HG03196 (cell line): Measurements from ENCODE around the gene GSDME.

Source experiments
- ATAC-seq: cut with Tn5 transposase; IDR thresholded peaks from one replicate; pipeline ENCODE4 v1.9.1; 2021; ENCODE audit not compliant: unreplicated experiment

Gene GSDME

GRCh38 chr7:24723178-24723530 lies 34.1 kb downstream of the GSDME start:
- ATAC-seq, result no peak

DNA sequence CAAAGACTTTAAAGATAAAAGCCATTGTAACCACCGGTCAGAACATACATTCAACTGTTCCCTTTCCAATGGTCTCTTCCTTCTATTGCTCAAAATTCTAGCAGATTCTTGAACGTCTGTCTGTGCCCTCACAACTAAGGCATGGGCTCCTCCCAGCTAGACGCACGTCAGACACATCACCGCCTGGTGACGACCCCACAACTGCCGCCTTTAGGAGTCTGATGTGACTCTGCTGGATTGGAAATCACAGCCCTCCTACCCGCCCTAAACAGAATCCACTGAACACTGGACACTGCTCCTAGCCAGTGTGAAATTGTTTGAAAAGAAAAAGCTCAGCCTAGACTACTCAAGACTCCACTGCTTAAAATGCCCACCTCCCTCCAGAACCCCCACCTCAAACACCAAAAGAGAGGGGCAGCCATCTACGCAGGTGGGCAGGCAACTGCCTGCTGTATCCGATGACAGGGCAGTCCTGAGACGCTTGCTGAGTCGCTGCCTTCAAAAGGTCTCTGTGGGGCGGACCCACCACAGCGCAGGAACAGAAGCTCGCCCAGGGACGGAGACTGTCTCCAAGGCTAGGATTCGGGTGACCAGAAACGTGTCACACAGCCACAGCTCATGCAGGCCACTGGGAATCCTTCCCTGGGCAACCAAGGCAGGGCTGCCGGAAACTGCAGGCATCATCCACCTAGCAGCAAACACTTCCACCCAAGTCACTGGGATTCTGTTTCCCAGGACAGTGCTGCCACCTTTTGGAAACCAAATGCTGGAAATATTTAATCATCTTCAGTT lies 34.7 kb downstream of the GSDME start:
- ATAC-seq, result no peak

- no peak for ATAC-seq
These were observed 35.7 kb downstream of the GSDME start for GRCh38 chr7:24721481-24722001.

DNA sequence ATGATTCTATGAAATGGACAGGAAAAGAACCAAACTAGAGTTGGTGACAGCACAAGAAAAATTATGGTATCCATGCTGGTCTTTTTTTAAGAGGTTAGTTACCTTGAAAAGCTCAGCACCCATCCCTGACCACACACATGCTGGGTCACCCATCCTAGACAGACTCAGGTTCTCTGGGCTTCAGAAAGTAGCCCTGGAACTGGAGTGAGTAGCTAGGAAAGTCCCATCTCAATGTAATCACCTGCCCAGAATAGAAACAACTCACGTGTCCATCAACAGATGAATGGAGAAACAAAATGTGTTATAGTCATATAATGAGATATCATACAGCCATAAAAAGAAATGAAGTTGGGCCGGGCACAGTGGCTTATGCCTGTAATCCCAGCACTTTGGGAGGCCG lies 37.0 kb downstream of the GSDME start:
- ATAC-seq, result no peak

GRCh38 chr7:24718977-24719491 lies 38.2 kb downstream of the GSDME start:
- ATAC-seq, result peak; percentile 58

- ATAC-seq, result no peak
These were observed 38.8 kb downstream of the GSDME start for GRCh38 chr7:24718431-24718831.

DNA sequence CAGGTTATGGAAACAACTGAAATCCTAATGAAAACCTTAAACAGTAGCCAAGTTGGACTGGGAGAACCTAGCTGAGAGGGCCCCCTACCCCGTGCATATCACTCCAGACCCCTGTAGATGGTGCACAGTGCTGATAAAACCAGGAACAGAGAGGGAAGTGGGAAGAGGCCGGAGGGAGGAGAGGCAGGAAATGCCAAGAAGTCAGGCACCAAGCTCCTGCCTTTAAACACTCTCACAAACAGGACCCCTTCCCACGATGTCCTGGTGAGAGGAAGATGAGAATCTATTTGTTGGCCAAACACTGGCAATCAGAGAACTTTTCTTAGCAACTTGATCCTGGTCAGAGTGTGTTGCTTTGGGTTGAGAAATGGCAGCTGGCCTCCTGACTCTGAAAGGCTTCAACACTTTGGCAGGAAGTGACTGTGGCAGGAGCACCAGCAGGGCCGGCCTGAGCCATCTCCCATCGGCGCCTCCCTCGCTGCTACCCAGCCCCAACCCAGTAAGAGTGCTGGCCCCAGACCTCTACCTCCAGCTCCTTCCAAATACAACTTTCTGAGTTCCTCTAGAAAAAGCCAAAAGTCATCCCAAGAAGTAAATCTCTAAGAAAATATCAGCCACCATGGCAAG lies 39.5 kb downstream of the GSDME start:
- ATAC-seq, result no peak

GRCh38 chr7:24717247-24717622 lies 40.0 kb downstream of the GSDME start:
- ATAC-seq, result no peak

DNA sequence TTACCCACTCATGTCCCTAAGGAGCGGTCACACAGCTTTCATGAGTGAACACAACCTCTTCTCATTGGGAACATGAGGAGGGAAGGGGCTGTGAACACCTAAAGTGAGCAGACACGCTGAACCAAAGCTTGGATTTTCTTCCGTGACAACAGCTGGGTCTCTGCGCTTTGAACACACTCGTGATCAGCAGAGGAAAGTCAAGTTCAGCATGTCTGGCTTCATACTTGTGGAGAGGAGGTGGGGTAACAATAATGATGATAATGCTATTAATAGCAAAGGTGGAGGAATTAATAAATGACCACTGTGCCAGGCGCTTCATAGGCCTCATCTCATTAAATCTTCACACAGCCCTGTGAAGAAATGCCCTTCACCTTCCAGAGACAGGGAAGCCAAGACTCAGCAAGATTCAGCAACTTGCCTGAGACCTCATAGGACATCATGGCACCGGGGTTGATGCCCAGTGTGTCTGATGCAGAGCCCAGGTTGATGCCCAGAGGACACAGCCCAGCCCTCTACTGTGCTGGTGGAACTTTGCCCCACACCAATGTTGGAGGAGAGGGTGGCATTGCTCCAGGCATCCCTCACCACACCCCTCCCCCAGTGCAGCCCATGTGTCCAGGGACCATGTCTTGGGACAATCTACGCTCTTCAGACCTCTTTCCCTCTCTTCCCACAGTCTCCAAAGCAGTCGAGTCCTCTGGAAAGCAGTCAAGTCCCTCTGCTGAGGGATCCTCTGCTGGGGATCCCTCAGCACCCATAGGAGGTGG lies 40.6 kb downstream of the GSDME start:
- ATAC-seq, result no peak

GRCh38 chr7:24715661-24716479 lies 41.4 kb downstream of the GSDME start:
- ATAC-seq, result peak; percentile 35

DNA sequence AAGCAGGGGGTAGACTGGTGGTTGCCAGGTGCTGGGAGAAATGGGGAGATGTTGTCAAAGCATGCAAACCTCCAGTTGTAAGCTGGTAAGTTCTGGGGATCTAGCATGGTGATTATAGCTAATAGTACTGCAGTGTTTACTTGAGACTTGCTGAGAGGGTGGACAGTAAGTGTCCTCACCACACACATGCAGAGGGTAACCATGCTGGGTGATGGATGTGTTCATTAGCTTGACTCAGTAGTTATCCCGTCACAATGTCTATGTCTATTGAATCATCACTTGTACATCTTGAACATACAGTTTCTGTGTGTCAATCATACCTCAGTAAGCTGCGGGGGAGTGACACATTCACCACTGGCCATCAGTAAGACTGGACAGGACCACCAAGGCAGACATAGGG lies 42.1 kb downstream of the GSDME start:
- no peak for ATAC-seq

DNA sequence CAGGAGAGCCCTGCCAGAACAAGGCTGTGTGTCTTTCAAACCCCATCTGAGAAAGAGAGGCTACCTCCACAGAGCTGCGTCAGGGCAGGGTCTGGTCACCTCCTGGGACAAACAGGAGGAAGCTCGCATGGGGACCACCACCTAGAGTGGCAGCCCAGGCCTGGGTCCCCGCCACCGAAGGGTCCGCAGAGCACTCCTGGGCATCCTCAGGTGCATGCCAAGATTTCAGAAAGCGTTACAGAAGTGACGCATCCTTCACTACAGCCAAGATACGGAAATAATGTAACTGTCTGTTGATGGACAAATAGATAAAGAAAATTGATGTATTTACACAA lies 42.6 kb downstream of the GSDME start:
- ATAC-seq, result no peak

- ATAC-seq, result no peak
These were observed 43.2 kb downstream of the GSDME start for GRCh38 chr7:24713850-24714675.

GRCh38 chr7:24713039-24713793 lies 44.0 kb downstream of the GSDME start:
- no peak for ATAC-seq

DNA sequence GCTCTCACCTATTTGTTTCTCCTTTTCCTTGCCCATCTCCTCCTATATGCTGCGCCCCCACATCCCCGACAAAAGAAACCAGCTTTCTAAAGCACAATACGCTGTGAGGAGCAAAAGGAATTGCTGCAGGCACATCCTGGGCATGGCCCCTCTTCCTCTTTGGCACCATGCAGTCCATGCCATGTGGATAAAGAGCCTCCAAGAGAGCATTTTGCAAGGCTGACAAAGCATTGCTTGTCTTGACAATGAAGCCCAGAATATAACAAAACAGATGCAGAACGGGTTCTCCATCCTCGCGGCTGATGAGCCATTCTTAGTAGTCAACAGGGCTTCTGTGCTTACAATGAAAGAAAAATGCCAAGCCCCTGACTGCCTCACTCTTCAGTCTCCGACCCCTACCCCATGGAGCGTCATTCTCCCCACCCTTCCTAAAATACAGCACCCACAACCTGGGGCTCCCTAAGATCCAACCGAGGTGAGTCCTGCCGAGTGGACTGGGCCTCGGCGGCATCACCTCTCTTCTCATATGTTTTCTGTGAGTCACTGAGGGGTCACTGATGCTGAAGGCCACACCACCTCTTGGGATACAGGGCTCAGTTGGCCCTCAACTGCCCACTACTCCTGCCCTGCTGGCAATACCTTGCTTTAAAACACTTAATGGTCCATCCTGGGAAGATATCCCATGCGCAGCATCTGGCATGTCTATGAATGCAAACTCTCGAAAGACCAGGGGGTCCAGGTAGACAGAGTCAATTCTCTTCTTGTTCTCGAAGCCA lies 47.5 kb downstream of the GSDME start:
- no peak for ATAC-seq

- no peak for ATAC-seq
These were observed 48.2 kb downstream of the GSDME start for GRCh38 chr7:24709051-24709450.

DNA sequence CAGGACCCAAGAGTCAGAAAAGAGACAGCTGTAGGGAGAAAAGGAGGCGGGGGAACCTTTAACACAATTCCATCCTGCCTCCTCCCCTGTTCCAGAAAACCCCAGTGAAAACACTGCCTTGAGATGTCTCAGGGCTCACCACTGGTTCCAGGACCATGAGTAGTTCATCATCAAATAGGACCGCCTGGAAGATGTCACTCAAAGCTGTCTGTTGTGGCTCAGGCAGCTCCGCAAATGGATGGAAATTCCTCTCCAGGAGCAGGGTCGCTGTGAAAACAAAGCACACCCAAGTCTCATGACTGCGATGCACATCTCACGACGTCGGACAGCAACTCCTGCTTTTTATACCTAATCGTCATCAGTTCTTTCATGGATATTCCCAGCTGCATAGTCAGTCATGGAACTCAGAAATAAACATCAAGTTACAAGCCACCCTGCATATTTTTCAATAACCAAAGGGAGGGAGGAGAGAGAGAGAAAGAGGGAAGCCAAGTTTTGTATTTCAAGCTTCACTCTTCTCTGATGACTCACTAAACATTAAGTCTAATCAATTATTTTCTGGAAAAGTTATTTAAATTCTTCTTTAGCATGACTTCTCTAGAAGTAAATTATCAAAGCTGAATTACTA lies 49.2 kb downstream of the GSDME start:
- no peak for ATAC-seq
